Smooth muscle cell (in vitro differentiated cells): ENCODE data around the gene LSM8. TPM values are rescaled to one million over a fixed set of nuclear protein-coding genes. Genes with fewer than 3 reads are reported as not detected.

Experiments
- DNase-seq: peaks from one replicate; lab custom pipeline; 2025; ENCODE audit not compliant: unreplicated experiment; lab: John Stamatoyannopoulos, UW
- H2AFZ ChIP-seq: fragments of 200-600 bp; sonication (generic); 2 replicates; pipeline ENCODE4 v1.6.0; 2016; ENCODE audit warnings: antibody characterized with exemption, low read depth, mild to moderate bottlenecking
- H3F3A ChIP-seq: fragments of 200-600 bp; sonication (generic); 2 replicates; pipeline ENCODE4 v1.6.0; 2017; ENCODE audit warnings: antibody characterized with exemption, low read depth
- H3K27ac ChIP-seq: fragments of 200-600 bp; sonication (generic); 2 replicates; pipeline ENCODE4 v1.5.1; 2016; ENCODE audit warnings: low read depth, mild to moderate bottlenecking
- H3K27me3 ChIP-seq: fragments of 200-600 bp; sonication (generic); 2 replicates; pipeline ENCODE4 v1.6.1; 2016; ENCODE audit warnings: low read depth, mild to moderate bottlenecking
- H3K36me3 ChIP-seq: fragments of 200-600 bp; sonication (generic); 2 replicates; pipeline ENCODE4 v1.5.1; 2016; ENCODE audit warnings: low read depth
- H3K4me1 ChIP-seq: fragments of 200-600 bp; sonication (generic); 2 replicates; pipeline ENCODE4 v1.5.1; 2016; ENCODE audit warnings: low read depth
- H3K4me2 ChIP-seq: fragments of 200-600 bp; sonication (generic); 2 replicates; pipeline ENCODE4 v1.6.0; 2016; ENCODE audit warnings: mild to moderate bottlenecking
- H3K4me3 ChIP-seq: fragments of 200-600 bp; sonication (generic); 2 replicates; pipeline ENCODE4 v1.5.1; 2016; ENCODE audit warnings: mild to moderate bottlenecking
- H3K79me2 ChIP-seq: fragments of 200-600 bp; sonication (generic); 2 replicates; pipeline ENCODE4 v1.6.0; 2016; ENCODE audit warnings: low read depth, mild to moderate bottlenecking
- H3K9ac ChIP-seq: fragments of 200-600 bp; sonication (generic); 2 replicates; pipeline ENCODE4 v1.6.0; 2016; ENCODE audit warnings: low read depth
- H3K9me3 ChIP-seq: fragments of 200-600 bp; sonication (generic); replicated peaks from 2 replicates; pipeline ENCODE4 v1.5.1; 2016; ENCODE audit warnings: low read depth
- H4K20me1 ChIP-seq: fragments of 200-600 bp; sonication (generic); 2 replicates; pipeline ENCODE4 v1.6.0; 2016; ENCODE audit warnings: low read depth
- WGBS: methylation state at CpG from one replicate; pipeline ENCODE4 v1.1.7; 2016; ENCODE audit warnings: low lambda C conversion rate; 5-methylcytosine and 5-hydroxymethylcytosine counted together
- polyA plus RNA-seq: library from polyadenylated mRNA; unstranded; fragments of >200 nt; fragmentation: Nextera tagmentation; extraction: Ambion mirVana; gene quantifications from 2 replicates; pipeline ENCODE4 v1.2.1, GENCODE V29; 2016
- total RNA-seq: library from RNA; depleted of rRNA; stranded (reverse); fragments of >200 nt; gene quantifications from 2 replicates; pipeline ENCODE4 v1.2.3, GENCODE V29; 2014
- TF ChIP-seq, protein P1 (sequence below): fragments of 200-600 bp; sonication (generic); IDR thresholded peaks from 2 replicates; pipeline ENCODE4 v1.5.1; 2017; ENCODE audit warnings: borderline replicate concordance, mild to moderate bottlenecking, antibody characterized with exemption; ENCODE audit not compliant: insufficient read depth, poor library complexity, severe bottlenecking

LSM8 gene
- total and polyA plus RNA-seq, 2 experiments from 2014 or later = 36.8 to 38.2 TPM

DNA sequence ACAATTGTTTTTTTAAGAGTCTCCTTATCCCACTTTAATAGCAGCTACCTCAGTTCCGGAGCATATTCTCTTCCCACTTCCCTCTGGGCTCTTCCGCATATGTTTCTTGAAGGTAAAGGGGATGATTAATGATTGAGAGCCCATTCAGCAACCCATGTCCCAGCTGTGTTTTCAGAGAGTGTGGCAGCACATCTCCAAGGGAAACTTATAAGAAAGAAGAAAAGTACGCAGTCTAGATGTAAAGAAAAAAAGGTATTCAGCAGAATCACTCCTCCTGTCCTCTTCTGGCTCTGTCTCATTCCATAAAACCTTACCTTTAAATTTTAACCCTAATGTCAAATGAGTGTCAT lies 30.8 kb downstream of the LSM8 start:
- DNase-seq = no peak
- TF ChIP-seq, protein P1, sequence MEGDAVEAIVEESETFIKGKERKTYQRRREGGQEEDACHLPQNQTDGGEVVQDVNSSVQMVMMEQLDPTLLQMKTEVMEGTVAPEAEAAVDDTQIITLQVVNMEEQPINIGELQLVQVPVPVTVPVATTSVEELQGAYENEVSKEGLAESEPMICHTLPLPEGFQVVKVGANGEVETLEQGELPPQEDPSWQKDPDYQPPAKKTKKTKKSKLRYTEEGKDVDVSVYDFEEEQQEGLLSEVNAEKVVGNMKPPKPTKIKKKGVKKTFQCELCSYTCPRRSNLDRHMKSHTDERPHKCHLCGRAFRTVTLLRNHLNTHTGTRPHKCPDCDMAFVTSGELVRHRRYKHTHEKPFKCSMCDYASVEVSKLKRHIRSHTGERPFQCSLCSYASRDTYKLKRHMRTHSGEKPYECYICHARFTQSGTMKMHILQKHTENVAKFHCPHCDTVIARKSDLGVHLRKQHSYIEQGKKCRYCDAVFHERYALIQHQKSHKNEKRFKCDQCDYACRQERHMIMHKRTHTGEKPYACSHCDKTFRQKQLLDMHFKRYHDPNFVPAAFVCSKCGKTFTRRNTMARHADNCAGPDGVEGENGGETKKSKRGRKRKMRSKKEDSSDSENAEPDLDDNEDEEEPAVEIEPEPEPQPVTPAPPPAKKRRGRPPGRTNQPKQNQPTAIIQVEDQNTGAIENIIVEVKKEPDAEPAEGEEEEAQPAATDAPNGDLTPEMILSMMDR = no peak
- H3K9me3 ChIP-seq = no peaks in the 10 kb centered on the region
- no peaks in the 10 kb centered on the region for H3K79me2 ChIP-seq
- no peaks in the 10 kb centered on the region for H3K36me3 ChIP-seq
- WGBS = 99% methylated on average over 3 of the region's 3 CpGs
- no peaks in the 10 kb centered on the region for H3K4me1 ChIP-seq
- no peak overlapping the region for H3K4me3 ChIP-seq
- H3F3A ChIP-seq = no peaks in the 10 kb centered on the region
- H3K27me3 ChIP-seq = no peaks in the 10 kb centered on the region
- H3K27ac ChIP-seq = no peak overlapping the region
- no peak overlapping the region for H3K4me2 ChIP-seq
- H4K20me1 ChIP-seq = no peaks in the 10 kb centered on the region
- no peak overlapping the region for H3K9ac ChIP-seq
- H2AFZ ChIP-seq = no peak overlapping the region

DNA sequence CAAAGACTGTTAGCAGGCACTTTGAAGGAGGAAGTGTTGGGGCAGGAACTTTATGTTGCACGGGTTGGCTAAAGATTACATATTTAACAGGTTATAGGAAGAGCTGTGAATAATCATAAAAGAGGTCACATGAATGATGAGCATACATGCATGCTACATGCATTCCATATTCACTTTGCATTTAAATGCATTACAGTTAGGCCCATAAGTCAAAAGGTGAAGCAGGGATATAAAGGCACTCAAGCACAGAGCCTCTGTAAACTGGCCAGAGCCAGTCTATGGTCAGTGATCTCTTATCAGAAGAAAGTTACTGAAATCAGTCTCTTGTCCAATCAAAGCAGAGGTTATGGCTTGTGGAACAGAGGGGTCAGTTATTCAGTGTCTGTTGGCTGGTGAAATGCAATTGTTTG lies 33.3 kb downstream of the LSM8 start:
- H3K36me3 ChIP-seq = no peaks in the 10 kb centered on the region
- H4K20me1 ChIP-seq = no peaks in the 10 kb centered on the region
- TF ChIP-seq, protein P1 = no peak
- no peak for DNase-seq
- no peak overlapping the region for H3K4me3 ChIP-seq
- no peak overlapping the region for H3K4me2 ChIP-seq
- no peaks in the 10 kb centered on the region for H3K9me3 ChIP-seq
- H3K27ac ChIP-seq = no peak overlapping the region
- no peak overlapping the region for H3K9ac ChIP-seq
- H3F3A ChIP-seq = no peaks in the 10 kb centered on the region
- no peaks in the 10 kb centered on the region for H3K4me1 ChIP-seq
- no peaks in the 10 kb centered on the region for H3K79me2 ChIP-seq
- 79% methylated on average over 1 of the region's 1 CpG for WGBS
- no peaks in the 10 kb centered on the region for H3K27me3 ChIP-seq
- H2AFZ ChIP-seq = no peak overlapping the region

DNA sequence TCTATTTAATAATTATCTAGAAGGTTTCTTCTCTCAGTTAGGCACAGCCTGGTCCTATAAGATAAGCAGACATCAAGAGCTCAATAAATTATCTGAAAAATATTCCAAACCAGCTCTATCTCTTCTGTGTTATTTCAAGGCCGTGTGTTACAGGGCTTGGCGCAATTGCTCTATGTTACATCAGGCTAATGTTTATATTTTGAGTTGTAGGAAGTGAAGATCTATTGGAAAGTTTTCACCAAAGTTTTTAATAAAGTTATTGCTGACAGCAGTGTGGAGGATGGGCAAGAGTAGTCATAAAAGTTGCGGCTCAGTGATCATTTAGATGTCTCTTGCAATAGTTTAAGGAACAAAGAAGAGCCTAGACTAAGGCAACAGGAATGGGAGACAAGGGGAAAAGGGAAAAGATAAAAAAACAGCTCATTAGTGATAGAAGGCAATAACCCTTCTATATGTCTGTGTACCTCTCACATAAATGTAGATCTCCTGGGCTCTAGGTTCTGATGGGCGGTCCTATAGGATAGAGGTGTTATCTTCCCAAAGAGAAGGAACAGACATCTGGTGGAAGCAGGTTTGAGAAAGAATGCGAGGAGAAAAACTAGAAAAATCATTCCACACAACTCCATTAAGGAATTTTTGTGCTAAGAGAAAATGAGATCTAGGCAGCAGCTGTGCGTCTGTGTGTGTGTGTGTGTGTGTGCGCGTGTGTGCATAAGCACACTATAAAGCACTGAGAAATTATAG lies 34.6 kb downstream of the LSM8 start:
- no peak overlapping the region for H3K4me3 ChIP-seq
- no peaks in the 10 kb centered on the region for H3F3A ChIP-seq
- H3K36me3 ChIP-seq = no peaks in the 10 kb centered on the region
- H2AFZ ChIP-seq = peak overlapping the region; percentile 71
- no peak overlapping the region for H3K27ac ChIP-seq
- no peak overlapping the region for H3K9ac ChIP-seq
- no peak for DNase-seq
- H3K27me3 ChIP-seq = no peaks in the 10 kb centered on the region
- H4K20me1 ChIP-seq = no peaks in the 10 kb centered on the region
- 74% methylated on average over 8 of the region's 8 CpGs for WGBS
- H3K4me1 ChIP-seq = no peaks in the 10 kb centered on the region
- no peaks in the 10 kb centered on the region for H3K79me2 ChIP-seq
- H3K4me2 ChIP-seq = no peak overlapping the region
- H3K9me3 ChIP-seq = no peaks in the 10 kb centered on the region
- TF ChIP-seq, protein P1 = no peak

DNA sequence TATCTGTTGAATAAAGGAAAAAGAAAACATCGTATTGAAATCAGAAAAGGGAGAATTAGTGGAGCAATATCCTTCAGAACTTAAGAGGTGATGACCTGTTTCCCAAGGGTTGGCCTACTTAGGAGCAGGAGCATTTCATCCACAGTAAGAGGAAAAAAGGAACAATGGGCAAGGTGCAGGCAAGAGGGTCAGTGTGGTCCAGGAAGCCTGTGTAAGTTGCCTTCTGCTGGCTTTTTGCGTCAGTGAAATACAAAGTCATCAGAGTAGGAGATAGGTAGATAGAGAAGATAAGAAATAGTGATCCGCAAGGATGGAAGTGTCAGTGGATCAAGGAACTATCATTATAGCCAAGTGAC lies 35.2 kb downstream of the LSM8 start:
- H3K27ac ChIP-seq = no peak overlapping the region
- no peak overlapping the region for H3K4me3 ChIP-seq
- H3F3A ChIP-seq = no peaks in the 10 kb centered on the region
- H3K27me3 ChIP-seq = no peaks in the 10 kb centered on the region
- WGBS = 94% methylated on average over 3 of the region's 3 CpGs
- H3K4me2 ChIP-seq = no peak overlapping the region
- no peak overlapping the region for H2AFZ ChIP-seq
- H3K4me1 ChIP-seq = no peaks in the 10 kb centered on the region
- no peak overlapping the region for H3K9ac ChIP-seq
- no peaks in the 10 kb centered on the region for H4K20me1 ChIP-seq
- no peaks in the 10 kb centered on the region for H3K79me2 ChIP-seq
- DNase-seq = no peak
- H3K36me3 ChIP-seq = no peaks in the 10 kb centered on the region
- TF ChIP-seq, protein P1 = no peak
- no peaks in the 10 kb centered on the region for H3K9me3 ChIP-seq
